Stimulated activated CD8-positive, alpha-beta memory T cell treated with anti-CD3 and anti-CD28 coated beads, Interleukin-15, amount 100 ng/mL, for 4 hours (primary cell): ENCODE measurements around the gene DOCK10.

Experiments
- DNase-seq, 2 donors: peaks; one replicate each; pipeline ENCODE4 v3.0.0-alpha.2; 2020; ENCODE audit warnings: low read depth in 2 of 2

The DOCK10 gene

GRCh38 chr2:224778474-224778877, 263.8 kb downstream of the DOCK10 start:
- peak in 1 of 2 donors; percentile 28 for DNase-seq

- no peak for DNase-seq
Observed at GRCh38 chr2:224777559-224777930, 264.7 kb downstream of the DOCK10 start.

GRCh38 chr2:224776795-224777558, 265.3 kb downstream of the DOCK10 start:
- DNase-seq: no peak

- no peak for DNase-seq
Observed at GRCh38 chr2:224775647-224776046, 266.6 kb downstream of the DOCK10 start.

- DNase-seq: no peak
Observed at GRCh38 chr2:224774735-224775134, 267.5 kb downstream of the DOCK10 start.

- DNase-seq: no peak
Observed at GRCh38 chr2:224772494-224772893, 269.8 kb downstream of the DOCK10 start.

- DNase-seq: no peak
Observed at GRCh38 chr2:224769489-224769888, 272.8 kb downstream of the DOCK10 start.

GRCh38 chr2:224764565-224765236, 277.6 kb downstream of the DOCK10 start:
- DNase-seq: no peak

GRCh38 chr2:224757934-224758548, 284.2 kb downstream of the DOCK10 start:
- no peak for DNase-seq

GRCh38 chr2:224753743-224754540, 288.3 kb downstream of the DOCK10 start:
- no peak for DNase-seq

GRCh38 chr2:224751996-224752698, 290.1 kb downstream of the DOCK10 start:
- DNase-seq: no peak

GRCh38 chr2:224749136-224749535, 293.1 kb downstream of the DOCK10 start:
- no peak for DNase-seq

- DNase-seq: no peak
Observed at GRCh38 chr2:224747765-224748164, 294.5 kb downstream of the DOCK10 start.

- no peak for DNase-seq
Observed at GRCh38 chr2:224736227-224736626, 306.0 kb downstream of the DOCK10 start.

- no peak for DNase-seq
Observed at GRCh38 chr2:224734949-224735348, 307.3 kb downstream of the DOCK10 start.

- no peak for DNase-seq
Observed at GRCh38 chr2:224731665-224732064, 310.6 kb downstream of the DOCK10 start.

GRCh38 chr2:224729435-224729834, 312.8 kb downstream of the DOCK10 start:
- no peak for DNase-seq

GRCh38 chr2:224724331-224724730, 317.9 kb downstream of the DOCK10 start:
- no peak for DNase-seq

- DNase-seq: no peak
Observed at GRCh38 chr2:224723586-224724217, 318.6 kb downstream of the DOCK10 start.

GRCh38 chr2:224722770-224723169, 319.5 kb downstream of the DOCK10 start:
- DNase-seq: no peak

- DNase-seq: no peak
Observed at GRCh38 chr2:224722250-224722649, 320.0 kb downstream of the DOCK10 start.
